ENCODE results near the gene NAPB. TPM values are rescaled to one million over a fixed set of nuclear protein-coding genes. Genes with fewer than 3 reads are reported as not detected.

The NAPB gene
- polyA plus RNA-seq, 2 of the 4 experiments (the other 2 are of a cell fraction) = 6.2 to 12.7 TPM

DNA sequence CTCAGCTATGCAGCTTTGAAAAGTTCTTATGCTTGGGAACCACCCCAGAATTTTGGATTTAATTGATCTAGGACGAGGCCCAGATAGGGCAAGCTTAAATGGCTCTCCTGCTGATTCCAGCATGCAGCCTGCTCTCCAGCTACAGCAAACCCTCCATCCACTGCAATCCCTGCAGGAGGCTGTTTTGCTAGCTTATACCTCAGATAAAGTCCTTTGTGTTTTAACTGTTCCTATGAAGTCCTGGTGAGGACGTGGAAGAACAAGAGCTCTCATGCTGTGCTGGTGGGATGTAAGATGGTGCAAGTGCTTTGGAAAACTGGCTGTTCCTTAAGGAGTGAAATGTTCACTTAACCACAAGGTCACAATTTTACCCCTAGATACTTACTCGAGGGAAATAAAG is 96.2 kb downstream of the NAPB start:
- FAIRE-seq (no peak), DNase-seq (ENCODE audit: low read depth in 1 of 2, low spot score in 1 of 2) (no peak), ATAC-seq (no peak)
- POLR2A ChIA-PET = interaction anchor here (0.6 kb wide), 1 partner anchor 265 kb away, joined by 3 read pairs; no protein-coding TSS in a partner anchor
- CTCF ChIA-PET = interaction anchor here (0.6 to 8.5 kb wide), 7 partner anchors 8 to 987 kb away, joined by 3 to 76 read pairs (median 3); no protein-coding TSS in a partner anchor
- Histone ChIP-seq H3K9me3 (no peaks in the 10 kb centered on the region), H3K4me2 (no peak overlapping the region), H3K4me3 (no peak overlapping the region), H3K4me1 (no peaks in the 10 kb centered on the region; the same call in 2 of the 3 replicates), H3K27ac (no peak overlapping the region)
- TF ChIP-seq TFCP2L1 (CRISPR knock-in tag; IDR thresholded peaks at IDR 0.05) (no peak), ESRRA (IDR thresholded peaks at IDR 0.05; ENCODE audit: borderline replicate concordance, low read length) (no peak), FOXS1 (CRISPR knock-in tag; IDR thresholded peaks at IDR 0.05) (no peak), MYC (IDR thresholded peaks at IDR 0.05; ENCODE audit: borderline replicate concordance, low read length) (no peak), HOXB5 (CRISPR knock-in tag; IDR thresholded peaks at IDR 0.05) (no peak), RARB (CRISPR knock-in tag; IDR thresholded peaks at IDR 0.05) (no peak), EP300 (IDR thresholded peaks at IDR 0.05) (no peak), HOXA7 (CRISPR knock-in tag; IDR thresholded peaks at IDR 0.05) (no peak), POLR2AphosphoS2 (conservative IDR thresholded peaks at IDR 0.05; ENCODE audit: low read length) (no peak), POLR2A (IDR thresholded peaks at IDR 0.05; ENCODE audit: low read length) (no peak), MAFK (IDR thresholded peaks at IDR 0.05; ENCODE audit: partially characterized antibody) (no peak), JUN (IDR thresholded peaks at IDR 0.05) (no peak)
- TF ChIP-seq, protein P1, sequence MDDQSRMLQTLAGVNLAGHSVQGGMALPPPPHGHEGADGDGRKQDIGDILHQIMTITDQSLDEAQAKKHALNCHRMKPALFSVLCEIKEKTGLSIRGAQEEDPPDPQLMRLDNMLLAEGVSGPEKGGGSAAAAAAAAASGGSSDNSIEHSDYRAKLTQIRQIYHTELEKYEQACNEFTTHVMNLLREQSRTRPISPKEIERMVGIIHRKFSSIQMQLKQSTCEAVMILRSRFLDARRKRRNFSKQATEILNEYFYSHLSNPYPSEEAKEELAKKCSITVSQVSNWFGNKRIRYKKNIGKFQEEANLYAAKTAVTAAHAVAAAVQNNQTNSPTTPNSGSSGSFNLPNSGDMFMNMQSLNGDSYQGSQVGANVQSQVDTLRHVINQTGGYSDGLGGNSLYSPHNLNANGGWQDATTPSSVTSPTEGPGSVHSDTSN (IDR thresholded peaks at IDR 0.05) = no peak
- 9% methylated on average over 3 of the region's 3 CpGs for WGBS (ENCODE audit: missing lambda C conversion rate)

Small RNA genes within 50 kb of the gene (small RNA-seq; reads per million reads assigned to genes)
- 0 reads per million in 6 experiments for gene RF00019
- 0 reads per million in 6 experiments for gene RNA5SP479

Other genes with a start within 250 kb of the NAPB start
- gene NXT1, start 70.7 kb downstream of the NAPB start, polyA plus RNA-seq (2011; rRNA removed) = 68.2 and 71.8 TPM in 2 replicates
- 44.3 to 45.5 TPM (median 45.1 TPM) in 3 replicates for gene NXT1, start 70.7 kb downstream of the NAPB start, polyA plus RNA-seq (2017; fragmentation: RNase III; extraction: RNeasy Plus Mini Kit Qiagen cat#74134 plus additional on column Dnase treatment)
- 24.7 and 33.4 TPM in 2 replicates for gene GZF1, start 59.3 kb downstream of the NAPB start, polyA plus RNA-seq (2011; rRNA removed)
- 13.2 to 16.1 TPM (median 15.6 TPM) in 3 replicates for gene GZF1, start 59.3 kb downstream of the NAPB start, polyA plus RNA-seq (2017; fragmentation: RNase III; extraction: RNeasy Plus Mini Kit Qiagen cat#74134 plus additional on column Dnase treatment)
- gene CSTL1, start 18.2 kb upstream of the NAPB start, polyA plus RNA-seq (2011; rRNA removed) = not detected in 2 replicates
- not detected in 3 replicates for gene CSTL1, start 18.2 kb upstream of the NAPB start, polyA plus RNA-seq (2017; fragmentation: RNase III; extraction: RNeasy Plus Mini Kit Qiagen cat#74134 plus additional on column Dnase treatment)
- not detected in 2 replicates for gene CST11, start 31.4 kb upstream of the NAPB start, polyA plus RNA-seq (2011; rRNA removed)
- gene CST11, start 31.4 kb upstream of the NAPB start, polyA plus RNA-seq (2017; fragmentation: RNase III; extraction: RNeasy Plus Mini Kit Qiagen cat#74134 plus additional on column Dnase treatment) = not detected in 3 replicates
- gene CST8, start 69.6 kb upstream of the NAPB start, polyA plus RNA-seq (2011; rRNA removed) = not detected in 2 replicates
- gene CST8, start 69.6 kb upstream of the NAPB start, polyA plus RNA-seq (2017; fragmentation: RNase III; extraction: RNeasy Plus Mini Kit Qiagen cat#74134 plus additional on column Dnase treatment) = not detected in 3 replicates
- not detected in 2 replicates for gene CST9L, start 147.0 kb upstream of the NAPB start, polyA plus RNA-seq (2011; rRNA removed)
- gene CST9L, start 147.0 kb upstream of the NAPB start, polyA plus RNA-seq (2017; fragmentation: RNase III; extraction: RNeasy Plus Mini Kit Qiagen cat#74134 plus additional on column Dnase treatment) = not detected in 3 replicates
- gene CST9, start 184.4 kb upstream of the NAPB start, polyA plus RNA-seq (2011; rRNA removed) = not detected in 2 replicates
- gene CST9, start 184.4 kb upstream of the NAPB start, polyA plus RNA-seq (2017; fragmentation: RNase III; extraction: RNeasy Plus Mini Kit Qiagen cat#74134 plus additional on column Dnase treatment) = not detected in 3 replicates
- 136 and 179 TPM in 2 replicates for gene CST3, start 216.5 kb upstream of the NAPB start, polyA plus RNA-seq (2011; rRNA removed)
- 229 to 259 TPM (median 238 TPM) in 3 replicates for gene CST3, start 216.5 kb upstream of the NAPB start, polyA plus RNA-seq (2017; fragmentation: RNase III; extraction: RNeasy Plus Mini Kit Qiagen cat#74134 plus additional on column Dnase treatment)

All from A549 (cell line).